Measurements from ENCODE around the gene GNAO1.

DNA sequence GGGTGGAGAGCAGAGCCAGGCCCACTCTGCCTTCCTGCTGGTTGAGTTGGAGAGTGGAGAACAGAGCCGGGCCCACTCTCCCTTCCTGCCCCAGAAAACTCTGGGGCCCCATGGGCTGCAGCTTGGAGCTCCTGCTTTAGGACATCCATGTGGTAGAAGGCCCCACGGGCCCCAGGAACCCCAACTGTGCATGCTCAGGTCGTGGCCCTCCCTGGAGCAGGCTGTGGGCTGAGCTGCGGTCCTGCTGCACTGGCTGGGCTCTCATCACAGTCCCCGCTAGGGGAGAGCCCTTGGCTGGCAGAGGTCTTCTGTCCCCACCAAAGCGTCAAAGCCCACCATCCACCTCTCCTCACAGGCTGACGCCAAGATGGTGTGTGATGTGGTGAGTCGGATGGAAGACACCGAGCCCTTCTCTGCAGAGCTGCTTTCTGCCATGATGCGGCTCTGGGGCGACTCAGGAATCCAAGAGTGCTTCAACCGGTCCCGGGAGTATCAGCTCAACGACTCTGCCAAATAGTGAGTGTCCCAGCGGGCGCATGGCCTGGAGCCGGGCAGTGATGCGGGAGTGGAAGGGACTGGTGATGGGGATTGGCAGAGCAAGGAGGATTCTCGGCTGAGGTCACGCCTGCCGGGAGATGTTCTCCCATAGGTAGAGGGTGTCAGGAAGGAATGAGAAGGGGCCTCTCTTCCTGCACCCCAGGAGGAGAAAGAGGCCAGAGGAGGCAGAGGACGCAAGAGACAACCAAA is 137.2 kb downstream of the GNAO1 start:
- TF ChIP-seq, protein P1, sequence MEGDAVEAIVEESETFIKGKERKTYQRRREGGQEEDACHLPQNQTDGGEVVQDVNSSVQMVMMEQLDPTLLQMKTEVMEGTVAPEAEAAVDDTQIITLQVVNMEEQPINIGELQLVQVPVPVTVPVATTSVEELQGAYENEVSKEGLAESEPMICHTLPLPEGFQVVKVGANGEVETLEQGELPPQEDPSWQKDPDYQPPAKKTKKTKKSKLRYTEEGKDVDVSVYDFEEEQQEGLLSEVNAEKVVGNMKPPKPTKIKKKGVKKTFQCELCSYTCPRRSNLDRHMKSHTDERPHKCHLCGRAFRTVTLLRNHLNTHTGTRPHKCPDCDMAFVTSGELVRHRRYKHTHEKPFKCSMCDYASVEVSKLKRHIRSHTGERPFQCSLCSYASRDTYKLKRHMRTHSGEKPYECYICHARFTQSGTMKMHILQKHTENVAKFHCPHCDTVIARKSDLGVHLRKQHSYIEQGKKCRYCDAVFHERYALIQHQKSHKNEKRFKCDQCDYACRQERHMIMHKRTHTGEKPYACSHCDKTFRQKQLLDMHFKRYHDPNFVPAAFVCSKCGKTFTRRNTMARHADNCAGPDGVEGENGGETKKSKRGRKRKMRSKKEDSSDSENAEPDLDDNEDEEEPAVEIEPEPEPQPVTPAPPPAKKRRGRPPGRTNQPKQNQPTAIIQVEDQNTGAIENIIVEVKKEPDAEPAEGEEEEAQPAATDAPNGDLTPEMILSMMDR (conservative IDR thresholded peaks at IDR 0.05; ENCODE audit: low read depth, low read length): no peak
- no peak for TF ChIP-seq EZH2phosphoT487 (IDR thresholded peaks at IDR 0.05; ENCODE audit: borderline replicate concordance, low read length)

All from PC-3 (cell line).